Calu3 (cell line): ENCODE results near the gene CDS1. TPM values are rescaled to one million over a fixed set of nuclear protein-coding genes. Genes with fewer than 3 reads are reported as not detected.

Experiments
- BruUV-seq: library from RNA; stranded (reverse); fragments of 400-500 nt; replicated peaks from 2 replicates; lab custom pipeline; 2021; lab: Mats Ljungman, UMichigan
- CTCF ChIA-PET: fragments of 300-600 bp; sonication (Branson Sonifier 250); formaldehyde crosslinking; loops from one replicate; lab custom pipeline; 2022; ENCODE audit warnings: antibody characterized with exemption; lab: Charles Lee
- DNase-seq: peaks from one replicate; pipeline ENCODE4 v3.0.0; 2022
- H3K27ac Mint-ChIP-seq: one replicate; pipeline ENCODE4 v1.8.0; 2022; ENCODE audit warnings: mixed read lengths; ENCODE audit not compliant: unreplicated experiment
- H3K27me3 Mint-ChIP-seq: one replicate; pipeline ENCODE4 v1.8.0; 2022; ENCODE audit warnings: mixed read lengths; ENCODE audit not compliant: unreplicated experiment
- H3K36me3 Mint-ChIP-seq: one replicate; pipeline ENCODE4 v1.8.0; 2022; ENCODE audit warnings: mild to moderate bottlenecking, moderate library complexity, mixed read lengths; ENCODE audit not compliant: insufficient read depth, unreplicated experiment
- H3K4me1 Mint-ChIP-seq: one replicate; pipeline ENCODE4 v1.8.0; 2022; ENCODE audit warnings: mild to moderate bottlenecking, low read depth, mixed read lengths; ENCODE audit not compliant: unreplicated experiment
- H3K4me3 Mint-ChIP-seq: one replicate; pipeline ENCODE4 v1.8.0; 2022; ENCODE audit warnings: mild to moderate bottlenecking, low read depth, moderate library complexity, mixed read lengths; ENCODE audit not compliant: unreplicated experiment
- H3K9me3 Mint-ChIP-seq: one replicate; pipeline ENCODE4 v1.8.0; 2022; ENCODE audit warnings: low read depth, mixed read lengths; ENCODE audit not compliant: unreplicated experiment
- intact Hi-C: fragments of 100-400 bp; cut with micrococcal nuclease; formaldehyde crosslinking; loops from one replicate; pipeline ENCODE4 v1.10.0; 2022; ENCODE audit not compliant: unreplicated experiment
- total RNA-seq: library from RNA; stranded (reverse); gene quantifications from 2 replicates; pipeline ENCODE4 v1.2.3, GENCODE V29; 2022
- TF ChIP-seq, protein P1 (sequence below): fragments of 200-600 bp; IDR thresholded peaks from one replicate; pipeline ENCODE4 v1.8.0; 2022; ENCODE audit warnings: antibody characterized with exemption; ENCODE audit not compliant: unreplicated experiment

Gene CDS1
- total RNA-seq, 1 experiment from 2014 or later = 22.4 TPM

DNA sequence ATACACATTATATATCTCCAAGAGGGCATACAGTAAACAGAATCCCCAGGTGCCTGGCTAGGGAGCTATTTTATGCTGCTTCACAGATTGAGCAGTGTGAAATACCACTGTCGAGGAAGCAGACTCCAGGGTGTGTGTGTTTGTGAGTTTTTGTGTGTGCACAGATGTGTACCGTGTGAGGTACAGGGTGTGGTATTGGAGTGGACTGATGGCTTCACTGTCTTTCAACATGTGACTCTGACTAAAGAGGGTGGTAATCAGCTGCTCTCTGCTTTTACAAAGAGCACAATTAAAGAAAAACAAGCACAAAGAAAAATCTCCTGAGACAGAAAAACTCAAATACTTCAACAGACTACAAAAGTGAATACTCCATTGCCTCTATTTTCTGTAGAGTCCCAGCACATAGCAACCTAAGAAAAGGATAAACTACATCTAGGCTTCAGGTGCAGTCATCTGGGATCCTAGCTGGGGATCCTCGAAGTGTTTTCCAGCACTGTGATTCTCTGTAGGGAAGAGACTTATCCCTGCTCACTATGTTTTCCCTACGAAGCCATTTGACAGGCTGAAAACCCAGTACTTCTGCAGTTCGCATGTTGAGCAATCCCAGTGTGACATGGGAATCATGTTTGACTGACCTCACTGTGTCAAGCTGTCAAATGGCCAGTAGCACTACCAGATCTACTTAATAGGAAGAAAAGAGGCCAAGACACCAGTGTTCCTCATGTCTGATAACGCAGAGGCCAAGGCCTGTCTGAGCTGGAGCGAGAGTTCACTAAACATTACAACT lies 100.3 kb downstream of the CDS1 start:
- no peak for DNase-seq
- Mint-ChIP-seq H3K4me1 (peaks cover 9% of the 10 kb centered on the region), H3K27ac (no peak overlapping the region), H3K27me3 (no peaks in the 10 kb centered on the region), H3K36me3 (no peaks in the 10 kb centered on the region), H3K4me3 (no peak overlapping the region), H3K9me3 (no peaks in the 10 kb centered on the region)
- CTCF ChIA-PET = no interaction called here
- intact Hi-C loops = no loop called here
- TF ChIP-seq, protein P1, sequence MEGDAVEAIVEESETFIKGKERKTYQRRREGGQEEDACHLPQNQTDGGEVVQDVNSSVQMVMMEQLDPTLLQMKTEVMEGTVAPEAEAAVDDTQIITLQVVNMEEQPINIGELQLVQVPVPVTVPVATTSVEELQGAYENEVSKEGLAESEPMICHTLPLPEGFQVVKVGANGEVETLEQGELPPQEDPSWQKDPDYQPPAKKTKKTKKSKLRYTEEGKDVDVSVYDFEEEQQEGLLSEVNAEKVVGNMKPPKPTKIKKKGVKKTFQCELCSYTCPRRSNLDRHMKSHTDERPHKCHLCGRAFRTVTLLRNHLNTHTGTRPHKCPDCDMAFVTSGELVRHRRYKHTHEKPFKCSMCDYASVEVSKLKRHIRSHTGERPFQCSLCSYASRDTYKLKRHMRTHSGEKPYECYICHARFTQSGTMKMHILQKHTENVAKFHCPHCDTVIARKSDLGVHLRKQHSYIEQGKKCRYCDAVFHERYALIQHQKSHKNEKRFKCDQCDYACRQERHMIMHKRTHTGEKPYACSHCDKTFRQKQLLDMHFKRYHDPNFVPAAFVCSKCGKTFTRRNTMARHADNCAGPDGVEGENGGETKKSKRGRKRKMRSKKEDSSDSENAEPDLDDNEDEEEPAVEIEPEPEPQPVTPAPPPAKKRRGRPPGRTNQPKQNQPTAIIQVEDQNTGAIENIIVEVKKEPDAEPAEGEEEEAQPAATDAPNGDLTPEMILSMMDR = no peak
- BruUV-seq = no TSS peak

DNA sequence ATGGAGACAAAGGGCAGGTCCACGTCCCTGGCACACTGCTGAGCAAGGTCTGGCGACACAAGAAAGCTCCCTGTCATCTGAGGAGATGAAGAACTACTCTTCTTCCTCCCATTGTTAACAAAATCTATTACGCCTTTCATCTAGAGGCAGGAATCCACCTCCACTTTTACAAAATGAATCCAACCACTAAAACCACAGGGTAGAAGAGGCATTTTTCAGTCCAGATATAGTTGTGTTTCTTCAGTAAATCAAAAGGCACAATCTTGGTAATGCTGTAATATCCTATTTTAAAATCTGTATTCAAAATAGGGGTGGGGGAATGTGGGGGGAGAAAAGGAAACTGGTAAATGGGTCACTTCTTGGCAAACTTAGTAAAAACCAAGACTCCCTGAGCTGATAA lies 101.4 kb downstream of the CDS1 start:
- Mint-ChIP-seq H3K27me3 (no peaks in the 10 kb centered on the region), H3K27ac (no peak overlapping the region), H3K9me3 (no peaks in the 10 kb centered on the region), H3K4me1 (peaks cover 9% of the 10 kb centered on the region), H3K4me3 (no peak overlapping the region), H3K36me3 (no peaks in the 10 kb centered on the region)
- DNase-seq = no peak
- BruUV-seq = no TSS peak
- CTCF ChIA-PET = no interaction called here
- intact Hi-C loops = no loop called here
- TF ChIP-seq, protein P1 = no peak

DNA sequence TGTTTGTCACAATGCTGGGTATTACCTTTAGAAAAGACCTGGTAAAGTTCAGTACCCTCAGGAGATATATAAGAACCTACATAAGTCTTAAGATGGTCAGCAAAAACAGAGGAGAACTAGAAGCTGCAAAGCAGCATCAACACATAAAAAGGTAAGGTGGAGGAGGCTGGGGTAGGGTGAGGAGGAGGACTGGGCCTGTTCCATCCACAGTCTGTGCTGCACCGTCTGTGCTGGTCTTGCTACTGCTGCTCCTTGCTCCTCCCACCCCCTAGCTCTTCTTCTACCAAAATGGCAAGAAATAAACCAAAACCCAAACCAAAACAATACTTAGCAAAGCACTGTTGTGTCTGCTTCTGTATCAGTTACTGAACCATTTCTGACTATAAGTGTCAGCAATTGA lies 102.2 kb downstream of the CDS1 start:
- Mint-ChIP-seq H3K27ac (no peak overlapping the region), H3K36me3 (no peaks in the 10 kb centered on the region), H3K4me1 (peaks cover 9% of the 10 kb centered on the region), H3K9me3 (no peaks in the 10 kb centered on the region), H3K27me3 (no peaks in the 10 kb centered on the region), H3K4me3 (no peak overlapping the region)
- no peak for DNase-seq
- TF ChIP-seq, protein P1 = no peak
- BruUV-seq = no TSS peak
- intact Hi-C loops = no loop called here
- CTCF ChIA-PET = no interaction called here

DNA sequence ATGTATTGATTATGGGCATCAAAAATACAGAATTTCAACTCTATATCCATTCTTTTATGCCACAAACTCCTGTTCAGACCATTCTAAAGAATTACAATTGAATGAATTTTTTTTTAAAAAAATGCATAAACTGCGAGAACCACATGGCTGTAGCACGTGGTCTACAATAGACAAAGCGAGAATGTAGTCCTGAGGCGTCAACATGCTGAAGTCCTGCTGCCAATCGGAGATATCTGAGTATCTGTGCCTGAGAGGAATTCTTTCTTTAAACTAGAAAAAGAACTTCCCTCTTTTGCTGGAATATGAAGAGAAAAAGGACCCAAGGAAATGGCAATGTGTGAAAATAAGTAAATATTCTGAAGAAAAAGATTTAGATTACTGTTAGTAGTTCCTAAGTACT lies 105.7 kb downstream of the CDS1 start:
- CTCF ChIA-PET = interaction anchor here (1.0 kb wide), 1 partner anchor 98 kb away, joined by 3 read pairs; no protein-coding TSS in a partner anchor
- no peak overlapping the region for H3K4me3 Mint-ChIP-seq
- intact Hi-C loops = no loop called here

More for the DNA sequence above, 105.7 kb downstream of the CDS1 start:
- H3K4me1 Mint-ChIP-seq = peaks cover 8% of the 10 kb centered on the region
- no peak overlapping the region for H3K27ac Mint-ChIP-seq
- TF ChIP-seq, protein P1 = no peak
- BruUV-seq = no TSS peak
- no peaks in the 10 kb centered on the region for H3K27me3 Mint-ChIP-seq
- no peaks in the 10 kb centered on the region for H3K9me3 Mint-ChIP-seq
- no peak for DNase-seq
- H3K36me3 Mint-ChIP-seq = no peaks in the 10 kb centered on the region
